ENCODE results near the gene INPP5F.

Gene INPP5F, protein sequence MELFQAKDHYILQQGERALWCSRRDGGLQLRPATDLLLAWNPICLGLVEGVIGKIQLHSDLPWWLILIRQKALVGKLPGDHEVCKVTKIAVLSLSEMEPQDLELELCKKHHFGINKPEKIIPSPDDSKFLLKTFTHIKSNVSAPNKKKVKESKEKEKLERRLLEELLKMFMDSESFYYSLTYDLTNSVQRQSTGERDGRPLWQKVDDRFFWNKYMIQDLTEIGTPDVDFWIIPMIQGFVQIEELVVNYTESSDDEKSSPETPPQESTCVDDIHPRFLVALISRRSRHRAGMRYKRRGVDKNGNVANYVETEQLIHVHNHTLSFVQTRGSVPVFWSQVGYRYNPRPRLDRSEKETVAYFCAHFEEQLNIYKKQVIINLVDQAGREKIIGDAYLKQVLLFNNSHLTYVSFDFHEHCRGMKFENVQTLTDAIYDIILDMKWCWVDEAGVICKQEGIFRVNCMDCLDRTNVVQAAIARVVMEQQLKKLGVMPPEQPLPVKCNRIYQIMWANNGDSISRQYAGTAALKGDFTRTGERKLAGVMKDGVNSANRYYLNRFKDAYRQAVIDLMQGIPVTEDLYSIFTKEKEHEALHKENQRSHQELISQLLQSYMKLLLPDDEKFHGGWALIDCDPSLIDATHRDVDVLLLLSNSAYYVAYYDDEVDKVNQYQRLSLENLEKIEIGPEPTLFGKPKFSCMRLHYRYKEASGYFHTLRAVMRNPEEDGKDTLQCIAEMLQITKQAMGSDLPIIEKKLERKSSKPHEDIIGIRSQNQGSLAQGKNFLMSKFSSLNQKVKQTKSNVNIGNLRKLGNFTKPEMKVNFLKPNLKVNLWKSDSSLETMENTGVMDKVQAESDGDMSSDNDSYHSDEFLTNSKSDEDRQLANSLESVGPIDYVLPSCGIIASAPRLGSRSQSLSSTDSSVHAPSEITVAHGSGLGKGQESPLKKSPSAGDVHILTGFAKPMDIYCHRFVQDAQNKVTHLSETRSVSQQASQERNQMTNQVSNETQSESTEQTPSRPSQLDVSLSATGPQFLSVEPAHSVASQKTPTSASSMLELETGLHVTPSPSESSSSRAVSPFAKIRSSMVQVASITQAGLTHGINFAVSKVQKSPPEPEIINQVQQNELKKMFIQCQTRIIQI

GRCh38 chr10:119725828-119726675 is at the start of gene INPP5F:
Gene INPP5F, plus strand, starts transcription at chr10:119726050. Its CDS starts 213 bp downstream, at chr10:119726263.
- DNase-seq (ENCODE audit: low read depth in 2 of 2, low spot score in 1 of 2) = peak; percentile 98 to 99

DNA sequence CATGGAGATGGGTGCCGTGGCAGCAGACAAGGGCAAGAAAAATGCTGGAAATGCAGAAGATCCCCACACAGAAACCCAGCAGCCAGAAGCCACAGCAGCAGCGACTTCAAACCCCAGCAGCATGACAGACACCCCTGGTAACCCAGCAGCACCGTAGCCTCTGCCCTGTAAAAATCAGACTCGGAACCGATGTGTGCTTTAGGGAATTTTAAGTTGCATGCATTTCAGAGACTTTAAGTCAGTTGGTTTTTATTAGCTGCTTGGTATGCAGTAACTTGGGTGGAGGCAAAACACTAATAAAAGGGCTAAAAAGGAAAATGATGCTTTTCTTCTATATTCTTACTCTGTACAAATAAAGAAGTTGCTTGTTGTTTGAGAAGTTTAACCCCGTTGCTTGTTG is 48.7 kb upstream of the INPP5F start:
- DNase-seq (ENCODE audit: low read depth in 2 of 2, low spot score in 1 of 2) = no peak

DNA sequence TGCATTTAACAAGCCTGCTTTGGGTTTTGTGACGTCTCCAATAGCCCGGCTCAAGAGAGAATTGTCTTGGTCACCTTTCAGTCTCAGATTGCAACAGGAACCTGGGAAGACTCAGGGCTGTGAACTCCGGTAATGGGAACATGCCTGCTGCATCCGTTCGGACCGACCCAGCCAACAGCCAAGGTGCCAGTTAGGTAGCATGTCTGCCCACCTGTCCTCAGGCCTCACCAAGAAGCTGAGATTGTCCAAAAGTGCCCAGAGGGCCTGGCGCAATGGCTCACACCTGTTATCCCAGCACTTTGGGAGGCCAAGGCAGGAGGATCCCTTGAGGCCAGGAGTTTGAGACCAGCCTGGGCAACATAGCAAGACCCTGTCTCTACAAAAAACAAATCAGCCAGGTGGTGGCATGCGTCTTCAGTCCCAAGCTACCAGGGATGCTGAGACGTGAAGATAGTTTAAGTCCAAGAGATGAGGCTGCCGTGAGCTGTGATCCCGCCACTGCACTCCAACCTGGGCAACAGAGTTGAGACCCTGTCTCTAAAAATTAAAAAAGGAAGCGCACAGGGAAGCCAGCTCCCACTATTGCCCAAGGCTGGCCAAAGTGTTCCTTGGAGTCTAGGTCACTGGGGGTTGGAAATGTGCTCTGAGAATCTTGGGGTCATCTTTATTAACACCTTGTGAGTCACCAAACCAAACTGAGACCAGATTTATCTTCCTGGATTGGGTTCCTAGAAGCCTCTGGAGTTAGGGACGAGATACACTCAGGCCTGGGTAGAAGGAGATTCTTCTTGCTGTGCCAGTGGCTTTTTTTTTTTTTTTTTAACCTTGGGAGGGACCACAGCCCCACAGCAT is 47.7 kb upstream of the INPP5F start:
- no peak for DNase-seq (ENCODE audit: low read depth in 2 of 2, low spot score in 1 of 2)

GRCh38 chr10:119679480-119679829 is 46.4 kb upstream of the INPP5F start:
- DNase-seq (ENCODE audit: low read depth in 2 of 2, low spot score in 1 of 2) = no peak

DNA sequence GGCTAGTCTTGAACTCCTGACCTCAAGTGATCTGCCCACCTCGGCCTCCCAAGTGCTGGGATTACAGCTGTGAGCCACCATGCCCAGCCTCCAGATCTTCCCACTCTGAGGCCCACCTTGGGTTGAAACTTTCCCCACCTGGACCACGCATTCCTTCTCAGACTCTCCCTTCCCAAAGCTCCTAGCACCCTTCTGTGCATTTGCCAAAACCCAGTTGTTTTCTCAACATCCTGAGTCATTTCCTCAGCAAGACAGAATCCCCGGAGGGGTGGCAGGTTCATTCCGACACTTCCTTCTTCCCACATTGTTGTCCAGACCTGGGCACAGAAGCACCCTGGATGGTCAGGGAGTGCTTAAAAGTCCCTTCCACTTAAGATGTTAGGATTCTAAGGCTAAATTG is 45.8 kb upstream of the INPP5F start:
- DNase-seq (ENCODE audit: low read depth in 2 of 2, low spot score in 1 of 2) = no peak

DNA sequence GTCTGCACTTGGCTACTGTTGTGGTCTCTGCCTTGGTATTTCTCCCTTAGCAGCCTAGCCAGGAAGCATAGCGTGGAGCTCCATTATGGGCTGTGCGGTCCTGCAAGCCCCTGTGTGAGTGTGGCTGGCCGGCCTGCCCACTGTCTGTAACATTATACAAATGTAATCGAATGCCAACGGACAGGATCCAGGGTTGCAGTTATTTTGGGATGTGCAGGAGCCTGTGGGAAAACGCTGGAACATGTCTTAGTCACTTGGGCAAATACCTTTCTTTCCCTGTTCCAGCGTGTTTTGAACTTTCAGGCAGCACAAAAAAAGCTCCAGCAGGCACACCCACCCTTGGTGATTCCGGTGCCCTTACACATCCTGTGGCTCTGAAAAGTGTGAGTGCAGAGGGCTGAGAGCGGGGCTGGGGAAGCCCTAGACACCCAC is 45.2 kb upstream of the INPP5F start:
- no peak for DNase-seq (ENCODE audit: low read depth in 2 of 2, low spot score in 1 of 2)

DNA sequence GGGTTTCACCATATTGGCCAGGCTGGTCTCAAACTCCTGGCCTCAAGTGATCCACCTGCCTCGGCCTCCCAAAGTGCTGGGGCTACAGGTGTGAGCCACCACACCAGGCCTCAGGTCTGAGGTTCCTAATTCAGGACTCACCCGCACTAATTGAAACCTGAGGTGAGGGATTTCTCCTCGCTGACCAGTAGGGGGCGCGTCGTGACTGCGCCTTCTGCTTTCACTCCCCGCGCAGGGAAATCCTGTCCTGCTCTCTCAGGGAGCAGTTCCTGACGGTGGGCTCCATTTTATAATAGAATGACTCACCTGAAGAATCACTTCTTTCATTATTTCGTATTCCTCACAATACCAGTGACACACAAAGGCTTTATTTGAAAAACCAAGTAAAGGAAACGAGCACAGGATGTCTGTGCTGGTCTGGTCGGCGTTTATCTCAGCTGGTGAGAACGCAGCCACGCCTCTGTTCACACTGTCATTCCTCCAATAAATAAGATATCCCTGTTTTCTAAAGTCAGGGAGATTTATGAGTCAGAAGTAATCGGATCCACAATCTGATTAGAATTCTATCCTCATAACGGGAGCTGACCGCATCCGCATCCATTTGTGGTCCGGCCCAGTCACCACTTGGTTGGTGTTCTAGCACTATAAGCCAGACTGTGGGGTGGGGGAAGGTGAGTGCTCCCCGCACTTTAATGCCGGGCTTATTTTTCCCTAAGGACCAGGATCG is 39.2 kb upstream of the INPP5F start:
- peak; percentile 71 to 75 for DNase-seq (ENCODE audit: low read depth in 2 of 2, low spot score in 1 of 2)

DNA sequence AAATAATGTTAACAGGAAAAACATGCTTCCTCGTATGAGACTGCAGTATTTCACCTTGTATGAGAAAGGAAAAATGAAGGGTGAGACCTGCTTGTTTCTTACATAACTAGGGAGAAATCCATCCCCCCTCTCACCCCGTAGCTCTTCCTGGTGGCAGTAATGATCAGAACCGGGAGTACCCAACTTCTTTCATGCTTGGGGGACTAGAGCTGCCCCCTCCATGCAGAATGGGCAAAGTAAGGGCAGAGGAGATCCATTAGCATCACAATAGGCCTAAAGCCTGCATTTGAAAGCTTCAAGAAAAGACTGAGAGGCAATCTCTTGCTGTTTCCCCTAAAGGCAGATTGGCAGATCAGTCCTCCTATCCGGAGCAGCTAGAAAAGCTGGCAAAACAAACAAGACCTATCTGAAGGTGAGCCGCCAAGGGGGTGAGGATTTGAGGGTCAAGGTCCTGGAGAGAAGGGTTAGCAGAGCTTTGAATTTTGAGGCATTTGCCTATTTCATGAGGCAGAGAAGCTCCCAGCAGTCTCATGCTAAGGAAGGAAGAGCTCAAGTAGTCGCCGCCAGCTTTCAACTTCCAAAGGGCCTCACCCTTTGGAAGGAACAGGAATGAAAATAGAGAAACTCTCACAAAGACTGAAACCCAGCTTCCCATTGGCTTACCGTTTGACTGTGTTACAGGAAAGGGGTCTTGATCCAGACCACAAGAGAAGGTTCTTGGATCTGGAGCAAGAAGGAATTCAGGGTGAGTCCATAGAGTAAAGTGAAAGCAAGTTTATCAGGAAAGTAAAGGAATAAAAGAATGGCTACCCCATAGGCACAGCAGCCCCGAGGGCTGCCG is 38.4 kb upstream of the INPP5F start:
- no peak for DNase-seq (ENCODE audit: low read depth in 2 of 2, low spot score in 1 of 2)

DNA sequence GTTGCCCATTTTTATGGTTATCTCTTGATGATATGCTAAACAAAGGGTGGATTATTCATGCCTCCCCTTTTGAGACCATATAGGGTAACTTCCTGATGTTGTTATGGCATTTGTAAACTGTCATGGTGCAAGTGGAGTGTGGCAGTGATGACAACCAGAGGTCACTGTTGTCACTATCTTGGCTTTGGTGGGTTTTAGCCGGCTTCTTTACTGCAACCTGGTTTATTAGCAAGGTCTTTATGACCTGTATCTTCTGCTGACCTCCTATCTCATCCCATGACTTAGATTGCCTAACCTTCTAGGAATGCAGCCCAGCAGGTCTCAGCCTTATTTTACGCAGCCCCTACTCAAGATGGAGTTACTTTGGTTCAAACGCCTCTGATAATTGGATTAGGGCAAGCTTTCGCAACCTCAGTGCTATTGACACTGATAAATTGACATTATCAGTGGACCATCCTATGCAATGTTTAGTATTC is 37.8 kb upstream of the INPP5F start:
- DNase-seq (ENCODE audit: low read depth in 2 of 2, low spot score in 1 of 2) = no peak

- DNase-seq (ENCODE audit: low read depth in 2 of 2, low spot score in 1 of 2) = no peak
These were observed 36.8 kb upstream of the INPP5F start for GRCh38 chr10:119689016-119689580.

DNA sequence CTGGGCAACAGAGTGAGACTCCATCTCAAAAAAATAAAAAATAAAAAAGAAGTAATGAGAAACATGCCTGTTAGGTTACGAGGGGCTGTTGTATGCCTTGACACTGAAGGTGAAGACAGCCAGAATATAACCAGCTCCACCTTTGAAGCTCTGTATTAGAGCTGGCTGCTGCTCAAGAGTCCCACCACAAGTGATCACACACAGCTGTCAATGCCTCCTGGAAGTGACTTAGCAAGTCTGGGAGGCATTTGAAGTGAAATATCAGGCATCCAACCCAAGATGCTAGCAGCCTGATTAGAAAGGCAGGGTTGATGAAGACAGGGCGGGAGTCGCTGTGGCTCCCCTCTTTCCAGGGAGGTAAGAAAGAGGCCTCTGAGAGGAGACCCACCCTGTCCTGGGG is 34.1 kb upstream of the INPP5F start:
- DNase-seq (ENCODE audit: low read depth in 2 of 2, low spot score in 1 of 2) = no peak

DNA sequence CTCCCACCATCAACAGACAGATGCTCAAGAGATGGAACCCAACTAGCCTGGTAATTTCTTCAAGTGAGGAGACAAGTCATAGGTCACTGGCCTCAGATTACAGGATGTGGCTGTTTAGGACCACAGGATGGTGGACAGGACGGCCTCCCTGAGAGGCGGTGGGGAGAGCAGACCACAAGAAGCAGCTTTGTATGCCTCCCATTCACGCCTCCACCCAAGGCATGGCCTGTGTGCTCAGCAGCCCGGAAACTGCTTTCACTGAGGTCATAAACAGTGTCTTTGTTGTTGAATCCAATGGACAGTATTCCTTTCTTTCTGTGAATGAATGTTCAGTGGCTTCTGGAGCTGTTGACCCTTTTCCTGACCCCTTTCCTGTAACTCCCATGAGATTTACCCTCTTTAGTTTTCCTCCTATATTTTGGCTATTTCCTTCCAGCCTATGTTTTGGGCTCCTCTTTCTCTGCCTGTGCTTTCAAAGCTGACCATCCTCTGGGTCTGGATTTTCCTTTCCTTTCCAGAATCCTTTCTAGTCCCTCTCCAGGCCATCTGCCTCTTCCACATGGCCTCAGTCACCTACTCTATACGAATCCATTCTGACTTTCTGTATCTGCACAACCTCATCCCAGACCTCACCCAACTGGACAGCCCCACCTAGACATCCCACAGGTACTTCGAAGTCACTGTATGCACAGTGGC is 32.4 kb upstream of the INPP5F start:
- DNase-seq (ENCODE audit: low read depth in 2 of 2, low spot score in 1 of 2) = no peak

DNA sequence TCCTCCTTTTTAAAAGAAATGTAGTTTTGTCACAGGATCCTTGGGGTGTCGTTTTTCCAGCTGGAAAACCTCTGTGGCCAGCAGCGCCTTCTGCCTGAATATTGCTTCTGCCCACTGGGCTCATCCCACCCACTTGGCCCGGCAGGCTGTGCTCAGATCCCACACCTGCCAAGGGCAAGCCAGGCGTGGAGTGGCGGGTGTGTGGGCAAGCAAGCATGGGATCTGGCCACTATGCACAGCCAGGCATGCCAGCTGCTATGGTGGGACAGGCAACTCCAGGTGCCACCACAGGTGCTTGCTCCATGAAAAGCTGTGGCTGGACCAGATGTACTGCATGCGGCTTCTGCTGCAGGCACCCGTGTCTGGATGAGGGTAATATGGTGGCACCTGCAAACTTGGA is 31.2 kb upstream of the INPP5F start:
- no peak for DNase-seq (ENCODE audit: low read depth in 2 of 2, low spot score in 1 of 2)

DNA sequence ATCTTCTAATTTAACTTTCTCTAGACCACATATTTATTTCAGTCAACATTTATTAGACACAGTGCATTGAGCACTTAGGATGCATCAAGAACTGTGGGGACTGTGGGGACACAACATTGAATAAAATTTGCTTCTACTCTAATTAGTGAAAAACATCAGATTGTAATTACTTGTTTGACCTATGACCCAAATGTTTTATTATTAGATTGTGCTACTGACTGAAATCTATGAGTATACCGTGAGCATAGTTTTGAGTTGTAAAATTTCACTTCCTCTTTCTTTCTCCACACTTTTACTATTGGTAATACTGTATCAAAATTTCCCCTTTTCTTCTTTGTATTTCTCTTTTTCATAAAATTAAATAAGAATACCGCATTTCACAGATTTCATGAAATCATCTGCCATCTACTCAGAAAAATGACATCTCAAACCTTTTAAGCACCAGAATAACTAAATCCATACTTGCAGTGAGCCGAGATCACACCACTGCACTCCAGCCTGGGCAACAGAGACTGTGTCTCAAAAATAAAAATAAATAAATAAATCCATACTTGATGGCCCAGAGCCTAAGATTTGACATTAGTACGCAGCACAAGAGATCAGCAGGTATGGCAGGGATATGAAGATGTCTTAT is 25.4 kb upstream of the INPP5F start:
- no peak for DNase-seq (ENCODE audit: low read depth in 2 of 2, low spot score in 1 of 2)

DNA sequence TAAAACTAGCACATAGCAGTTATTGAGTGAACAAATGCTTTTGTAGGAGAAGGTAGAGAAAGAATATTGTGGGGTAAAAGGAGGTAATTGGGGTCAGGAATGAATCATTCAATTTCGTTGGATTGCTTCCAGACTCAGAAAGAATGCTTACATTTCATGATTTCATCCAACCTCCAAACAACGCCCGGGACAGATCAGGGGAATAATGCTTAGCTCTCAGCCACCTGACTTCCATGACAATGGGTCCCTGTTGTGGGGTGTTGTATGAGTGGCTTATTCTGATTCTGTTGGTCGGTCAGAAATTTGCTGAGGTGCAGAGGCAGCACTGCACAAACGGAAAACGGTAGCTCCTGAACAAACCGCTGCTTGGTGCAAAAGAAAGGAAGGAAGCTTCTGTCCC is 24.0 kb upstream of the INPP5F start:
- no peak for DNase-seq (ENCODE audit: low read depth in 2 of 2, low spot score in 1 of 2)

DNA sequence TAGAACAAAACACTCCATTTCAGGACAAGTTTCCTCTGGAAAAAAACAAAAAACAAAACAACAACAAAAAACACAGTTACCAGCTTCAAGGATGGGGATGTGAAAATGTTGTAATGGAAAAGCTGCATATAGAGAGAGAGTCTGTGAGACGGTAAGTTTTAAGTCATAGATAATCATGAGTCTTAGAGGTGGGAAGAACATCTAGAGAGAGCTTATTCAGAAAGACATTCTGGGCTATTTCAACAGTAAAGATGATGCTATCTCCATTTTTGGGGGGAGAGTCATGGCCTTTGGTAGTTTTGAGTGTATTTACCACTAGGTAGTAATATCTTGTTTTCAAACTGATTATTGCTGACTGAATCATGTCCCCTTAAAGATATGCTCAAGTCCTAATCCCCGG is 23.3 kb upstream of the INPP5F start:
- DNase-seq (ENCODE audit: low read depth in 2 of 2, low spot score in 1 of 2) = no peak
